H9 (cell line): ENCODE measurements around the gene ABCD1. TPM values are rescaled to one million over a fixed set of nuclear protein-coding genes. Genes with fewer than 3 reads are reported as not detected.
A peak's percentile ranks its signal among the peaks of the same experiment; 100 is the strongest.

Experiments
- DNase-seq: peaks from one replicate; pipeline ENCODE4 v3.0.0-alpha.2; 2017
- H2AFZ ChIP-seq: one replicate; pipeline ENCODE4 v1.6.1; 2013; ENCODE audit warnings: mild to moderate bottlenecking, low read length, control low read depth, moderate library complexity
- H2AK5ac ChIP-seq: 2 replicates; pipeline ENCODE4 v1.6.1; 2013; ENCODE audit warnings: low read length, control low read depth, mixed read lengths; ENCODE audit not compliant: insufficient read length
- H2BK120ac ChIP-seq: one replicate; pipeline ENCODE4 v1.6.1; 2013; ENCODE audit warnings: low read depth, mild to moderate bottlenecking, low read length, control low read depth, inconsistent platforms; ENCODE audit not compliant: poor library complexity, severe bottlenecking
- H2BK12ac ChIP-seq: 2 replicates; pipeline ENCODE4 v1.6.1; 2013; ENCODE audit warnings: low read length, control low read depth, mixed read lengths, low read depth; ENCODE audit not compliant: insufficient read length
- H2BK15ac ChIP-seq: 2 replicates; pipeline ENCODE4 v1.6.1; 2013; ENCODE audit warnings: low read depth, low read length, control low read depth
- H2BK20ac ChIP-seq: one replicate; pipeline ENCODE4 v1.6.1; 2013; ENCODE audit warnings: low read depth, mild to moderate bottlenecking, low read length, control low read depth, inconsistent platforms; ENCODE audit not compliant: poor library complexity, severe bottlenecking
- H2BK5ac ChIP-seq: 2 replicates; pipeline ENCODE4 v1.6.1; 2013; ENCODE audit warnings: low read length, control low read depth, mixed read lengths; ENCODE audit not compliant: insufficient read length
- H3K14ac ChIP-seq: 2 replicates; pipeline ENCODE4 v1.6.1; 2013; ENCODE audit warnings: low read length, control low read depth; ENCODE audit not compliant: insufficient read depth
- H3K18ac ChIP-seq: 2 replicates; pipeline ENCODE4 v1.6.1; 2013; ENCODE audit warnings: low read depth, mild to moderate bottlenecking, mixed read lengths, low read length, control low read depth; ENCODE audit not compliant: insufficient read length
- H3K23ac ChIP-seq: 2 replicates; pipeline ENCODE4 v1.6.1; 2013; ENCODE audit warnings: low read length, control low read depth, mixed read lengths, low read depth; ENCODE audit not compliant: insufficient read length
- H3K23me2 ChIP-seq: 2 replicates; pipeline ENCODE4 v1.6.1; 2013; ENCODE audit warnings: low read depth, mild to moderate bottlenecking, mixed read lengths, low read length, control low read depth; ENCODE audit not compliant: insufficient read length, poor library complexity, severe bottlenecking
- H3K27ac ChIP-seq: 2 replicates; pipeline ENCODE4 v1.5.1; 2013; ENCODE audit warnings: low read length, control low read depth, mixed read lengths, low read depth; ENCODE audit not compliant: insufficient read length
- H3K27me3 ChIP-seq: 2 replicates; pipeline ENCODE4 v1.6.1; 2013; ENCODE audit warnings: low read length, control low read depth, inconsistent platforms; ENCODE audit not compliant: insufficient read depth
- H3K4ac ChIP-seq: 2 replicates; pipeline ENCODE4 v1.6.1; 2013; ENCODE audit warnings: low read depth, mild to moderate bottlenecking, control low read depth, inconsistent platforms, low read length, moderate library complexity
- H3K4me1 ChIP-seq: 2 replicates; pipeline ENCODE4 v1.6.1; 2013; ENCODE audit warnings: low read length, control low read depth, inconsistent platforms; ENCODE audit not compliant: insufficient read depth
- H3K4me2 ChIP-seq: 2 replicates; pipeline ENCODE4 v1.6.1; 2013; ENCODE audit warnings: low read length, control low read depth, mixed read lengths; ENCODE audit not compliant: insufficient read length, insufficient read depth
- H3K56ac ChIP-seq: 2 replicates; pipeline ENCODE4 v1.6.1; 2013; ENCODE audit warnings: low read depth, mild to moderate bottlenecking, mixed read lengths, low read length, control low read depth; ENCODE audit not compliant: insufficient read length
- H3K79me1 ChIP-seq: 2 replicates; pipeline ENCODE4 v1.6.1; 2013; ENCODE audit warnings: low read depth, mild to moderate bottlenecking, moderate library complexity, low read length, control low read depth, inconsistent platforms; ENCODE audit not compliant: insufficient read depth, poor library complexity, severe bottlenecking
- H3K79me2 ChIP-seq: 2 replicates; pipeline ENCODE4 v1.6.1; 2013; ENCODE audit warnings: low read length, control low read depth, inconsistent platforms; ENCODE audit not compliant: insufficient read depth
- H3K9ac ChIP-seq: 2 replicates; pipeline ENCODE4 v1.6.1; 2013; ENCODE audit warnings: low read length, control low read depth, mixed read lengths; ENCODE audit not compliant: insufficient read length; ENCODE audit errors: extremely low read depth
- H3K9me3 ChIP-seq: one replicate; pipeline ENCODE4 v1.6.1; 2013; ENCODE audit warnings: low read depth, low read length, inconsistent platforms; ENCODE audit not compliant: control insufficient read depth
- H3T11ph ChIP-seq: one replicate; pipeline ENCODE4 v1.6.1; 2013; ENCODE audit warnings: mild to moderate bottlenecking, low read length, control low read depth, inconsistent platforms
- H4K20me1 ChIP-seq: one replicate; pipeline ENCODE4 v1.6.1; 2013; ENCODE audit not compliant: control insufficient read depth, insufficient read length, insufficient read depth
- H4K5ac ChIP-seq: 2 replicates; pipeline ENCODE4 v1.6.1; 2013; ENCODE audit warnings: low read depth, mild to moderate bottlenecking, mixed read lengths, low read length, control low read depth; ENCODE audit not compliant: insufficient read length
- H4K8ac ChIP-seq: replicated peaks from 2 replicates; pipeline ENCODE4 v1.6.1; 2013; ENCODE audit warnings: low read length, control low read depth, mixed read lengths, low read depth; ENCODE audit not compliant: insufficient read length
- H4K91ac ChIP-seq: 2 replicates; pipeline ENCODE4 v1.6.1; 2013; ENCODE audit warnings: low read depth, mild to moderate bottlenecking, moderate library complexity, mixed read lengths, low read length, control low read depth; ENCODE audit not compliant: insufficient read length
- H3K27ac Mint-ChIP-seq, 3 experiments: 2 replicates in 2 of 3; 3 replicates in 1 of 3; pipeline ENCODE4 v1.8.0; 2020 to 2021; ENCODE audit warnings: mixed read lengths in 3 of 3, mild to moderate bottlenecking in 1 of 3, moderate library complexity in 1 of 3
- H3K27me3 Mint-ChIP-seq: 2 replicates; pipeline ENCODE4 v1.8.0; 2021; ENCODE audit warnings: low read depth, mild to moderate bottlenecking, moderate library complexity, mixed read lengths
- H3K36me3 Mint-ChIP-seq, 3 experiments: 2 replicates in 2 of 3; 3 replicates in 1 of 3; pipeline ENCODE4 v1.8.0; 2020 to 2021; ENCODE audit warnings: low read depth in 3 of 3, mixed read lengths in 3 of 3; ENCODE audit not compliant: insufficient read depth in 1 of 3
- H3K4me1 Mint-ChIP-seq, 2 experiments: 2 replicates each; pipeline ENCODE4 v1.8.0; 2020; ENCODE audit warnings: mixed read lengths in 2 of 2
- H3K4me3 Mint-ChIP-seq, 2 experiments: 2 replicates in 1 of 2; 3 replicates in 1 of 2; pipeline ENCODE4 v1.8.0; 2020 to 2021; ENCODE audit warnings: mild to moderate bottlenecking in 2 of 2, mixed read lengths in 2 of 2, moderate library complexity in 1 of 2
- H3K9me3 Mint-ChIP-seq, 2 experiments: 2 replicates in 1 of 2; 3 replicates in 1 of 2; pipeline ENCODE4 v1.8.0; 2020; ENCODE audit warnings: mild to moderate bottlenecking in 2 of 2, mixed read lengths in 2 of 2, moderate library complexity in 1 of 2
- WGBS: extraction: QIAGEN DNeasy Blood & Tissue Kit; methylation state at CpG from one replicate; pipeline ENCODE4 v1.1.7; 2013; ENCODE audit warnings: missing lambda C conversion rate, low lambda C conversion rate, mixed read lengths; ENCODE audit not compliant: insufficient read length; ENCODE audit errors: extremely low coverage; 5-methylcytosine and 5-hydroxymethylcytosine counted together
- total RNA-seq: library from RNA; stranded (reverse); gene quantifications from 2 replicates; pipeline ENCODE4 v1.2.1, GENCODE V29; 2021
- TF ChIP-seq, protein P1 (sequence below): fragments of 200-600 bp; sonication (generic); conservative IDR thresholded peaks from 3 replicates; pipeline ENCODE4 v1.8.0; 2021; ENCODE audit warnings: antibody characterized with exemption, mild to moderate bottlenecking

The ABCD1 gene
- total RNA-seq, 1 experiment from 2014 or later = 11.1 TPM

DNA sequence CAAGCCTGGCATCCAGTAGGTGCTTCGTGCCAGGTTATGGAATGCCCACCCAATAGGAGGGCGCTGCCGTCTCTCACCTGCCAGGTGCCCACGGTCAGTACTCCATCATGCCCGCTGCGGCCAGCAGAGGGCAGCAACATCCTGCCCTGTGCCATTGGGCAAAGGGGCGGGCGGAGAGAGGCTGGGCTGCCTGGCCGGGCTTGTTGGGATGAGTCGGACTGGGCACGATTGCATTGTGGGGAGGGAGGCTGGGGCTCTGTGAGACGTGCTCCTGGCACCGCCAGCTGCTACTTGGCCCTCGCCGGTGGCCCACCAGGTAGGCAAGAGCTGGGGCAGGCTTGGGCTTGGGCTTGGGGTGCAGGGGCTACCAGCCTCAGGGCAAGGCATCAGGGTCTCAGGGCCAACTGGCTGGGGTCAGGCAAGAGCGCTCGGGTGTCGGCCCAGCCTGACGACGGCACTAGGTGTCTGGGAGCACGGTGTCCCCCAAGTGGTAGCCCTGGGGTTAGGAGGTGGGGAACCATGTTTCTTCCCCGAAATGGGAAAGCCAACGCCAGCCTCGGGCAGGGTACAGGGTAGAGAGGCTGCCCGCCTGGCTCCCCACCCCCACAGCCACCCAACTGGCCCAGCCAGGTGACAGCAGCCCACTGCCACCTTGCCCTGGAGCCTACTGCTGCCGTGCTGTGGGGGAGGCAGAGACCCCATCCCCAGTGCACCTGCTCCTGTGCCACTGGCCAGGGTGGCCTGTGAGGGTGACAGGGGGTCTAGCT is 39.5 kb downstream of the ABCD1 start, which contains the start of gene PLXNB3:
Gene PLXNB3 (plus strand): TSS at position 261 of the 767 bp plus-strand sequence. CDS start 1,287 bp downstream, outside the sequence.
- no peak within 1 kb of the TSS for H4K8ac ChIP-seq
- H3K23me2 ChIP-seq = no peaks in the 10 kb centered on the region
- no peak within 1 kb of the TSS for H2BK12ac ChIP-seq
- H3K9me3 ChIP-seq = peaks cover 7% of the 10 kb centered on the region
- no peak within 1 kb of the TSS for H2BK5ac ChIP-seq
- H2BK20ac ChIP-seq = no peak within 1 kb of the TSS
- H3K27me3 ChIP-seq = no peaks in the 10 kb centered on the region
- H3K4me1 Mint-ChIP-seq = peaks cover 4 to 6% of the 10 kb centered on the region in 2 experiments; a peak in 3 of 4 replicates
- H3K4ac ChIP-seq = no peak within 1 kb of the TSS
- H3K4me1 ChIP-seq = no peaks in the 10 kb centered on the region
- H3K9me3 Mint-ChIP-seq = peaks cover 51 to 65% of the 10 kb centered on the region in 2 experiments
- H3K9ac ChIP-seq = no peak within 1 kb of the TSS
- DNase-seq = peak; percentile 80
- H3K79me2 ChIP-seq = no peaks in the 10 kb centered on the region
- H4K20me1 ChIP-seq = no peaks in the 10 kb centered on the region
- peak within 1 kb of the TSS in 1 of 2 experiments; percentile 55; a peak in 1 of 5 replicates for H3K4me3 Mint-ChIP-seq
- H2BK15ac ChIP-seq = no peak within 1 kb of the TSS
- no peak within 1 kb of the TSS for H2BK120ac ChIP-seq
- H4K5ac ChIP-seq = no peak within 1 kb of the TSS
- no peak within 1 kb of the TSS for H4K91ac ChIP-seq
- H2AFZ ChIP-seq = no peak within 1 kb of the TSS
- no peak within 1 kb of the TSS for H3K56ac ChIP-seq
- H3K27ac ChIP-seq = no peak within 1 kb of the TSS
- no CpG with 5 or more reads among the region's 26 CpGs for whole genome bisulfite sequencing
- H3K14ac ChIP-seq = no peak within 1 kb of the TSS; the same call in 1 of the 2 replicates
- H2AK5ac ChIP-seq = no peak within 1 kb of the TSS
- H3K18ac ChIP-seq = no peak within 1 kb of the TSS
- H3K36me3 Mint-ChIP-seq = peaks cover 0 to 3% (median 2%) of the 10 kb centered on the region in 3 experiments; a peak in 4 of 7 replicates
- peaks cover 10% of the 10 kb centered on the region for H3K27me3 Mint-ChIP-seq
- H3T11ph ChIP-seq = no peak within 1 kb of the TSS
- H3K23ac ChIP-seq = no peak within 1 kb of the TSS
- H3K27ac Mint-ChIP-seq = no peak within 1 kb of the TSS
- TF ChIP-seq, protein P1, sequence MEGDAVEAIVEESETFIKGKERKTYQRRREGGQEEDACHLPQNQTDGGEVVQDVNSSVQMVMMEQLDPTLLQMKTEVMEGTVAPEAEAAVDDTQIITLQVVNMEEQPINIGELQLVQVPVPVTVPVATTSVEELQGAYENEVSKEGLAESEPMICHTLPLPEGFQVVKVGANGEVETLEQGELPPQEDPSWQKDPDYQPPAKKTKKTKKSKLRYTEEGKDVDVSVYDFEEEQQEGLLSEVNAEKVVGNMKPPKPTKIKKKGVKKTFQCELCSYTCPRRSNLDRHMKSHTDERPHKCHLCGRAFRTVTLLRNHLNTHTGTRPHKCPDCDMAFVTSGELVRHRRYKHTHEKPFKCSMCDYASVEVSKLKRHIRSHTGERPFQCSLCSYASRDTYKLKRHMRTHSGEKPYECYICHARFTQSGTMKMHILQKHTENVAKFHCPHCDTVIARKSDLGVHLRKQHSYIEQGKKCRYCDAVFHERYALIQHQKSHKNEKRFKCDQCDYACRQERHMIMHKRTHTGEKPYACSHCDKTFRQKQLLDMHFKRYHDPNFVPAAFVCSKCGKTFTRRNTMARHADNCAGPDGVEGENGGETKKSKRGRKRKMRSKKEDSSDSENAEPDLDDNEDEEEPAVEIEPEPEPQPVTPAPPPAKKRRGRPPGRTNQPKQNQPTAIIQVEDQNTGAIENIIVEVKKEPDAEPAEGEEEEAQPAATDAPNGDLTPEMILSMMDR = peak; percentile 83
- H3K79me1 ChIP-seq = no peaks in the 10 kb centered on the region
- H3K4me2 ChIP-seq = no peak within 1 kb of the TSS
